ENCODE results near the gene ARHGEF19.
A peak's percentile ranks its signal among the peaks of the same experiment; 100 is the strongest.
"Not testable (repeated sequence)": the region's sequence is repeated elsewhere in the genome, so short reads cannot be mapped to it uniquely, and the experiment has no call there.

Gene ARHGEF19

DNA sequence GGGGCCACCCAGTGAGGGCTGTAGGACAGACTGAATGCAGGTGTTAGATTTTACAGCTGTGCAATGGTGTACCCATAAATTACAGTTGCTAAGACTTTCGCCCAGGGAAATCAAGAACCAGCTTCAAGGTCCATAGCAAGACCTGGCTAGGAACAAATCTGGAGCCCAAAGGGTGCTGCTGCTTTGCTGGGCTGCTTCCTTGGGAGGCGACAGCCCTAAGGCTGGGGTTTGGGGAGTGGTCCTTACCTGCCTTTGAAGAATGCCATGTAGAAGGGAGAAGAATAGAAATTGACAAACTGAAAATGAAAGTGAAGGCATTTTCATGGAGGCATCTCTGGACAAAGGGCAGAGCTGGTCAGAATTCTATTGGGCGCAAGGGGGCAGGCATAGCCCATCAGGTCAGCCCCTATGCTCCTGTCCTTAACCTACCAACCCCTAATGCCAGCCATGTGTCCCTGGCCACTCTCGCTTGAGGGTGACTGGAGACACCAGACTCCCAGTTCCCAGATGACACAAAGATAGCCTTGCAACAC lies 7.6 kb upstream of the ARHGEF19 start:
- no peak for DNase-seq (ENCODE audit: low read depth)

DNA sequence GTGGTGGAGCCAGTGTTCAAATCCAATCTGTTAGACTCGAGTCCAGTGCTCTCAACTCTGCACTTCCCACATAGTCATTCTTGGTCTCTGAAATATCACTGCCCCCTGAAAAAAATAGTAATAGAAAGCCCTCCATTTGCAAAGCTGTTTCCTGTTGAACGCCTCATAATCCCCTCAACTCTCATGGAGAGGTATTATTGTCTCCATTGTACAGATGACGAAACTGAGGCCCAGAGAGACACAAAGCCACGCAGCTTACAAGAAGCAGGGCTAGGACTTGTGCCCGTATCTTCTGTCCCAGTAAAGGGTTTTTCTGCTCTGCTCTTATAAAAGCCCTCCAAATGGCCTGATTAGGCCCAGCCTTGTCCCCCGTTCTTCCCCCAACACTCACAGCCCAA lies 6.2 kb upstream of the ARHGEF19 start:
- no peak for DNase-seq (ENCODE audit: low read depth)

DNA sequence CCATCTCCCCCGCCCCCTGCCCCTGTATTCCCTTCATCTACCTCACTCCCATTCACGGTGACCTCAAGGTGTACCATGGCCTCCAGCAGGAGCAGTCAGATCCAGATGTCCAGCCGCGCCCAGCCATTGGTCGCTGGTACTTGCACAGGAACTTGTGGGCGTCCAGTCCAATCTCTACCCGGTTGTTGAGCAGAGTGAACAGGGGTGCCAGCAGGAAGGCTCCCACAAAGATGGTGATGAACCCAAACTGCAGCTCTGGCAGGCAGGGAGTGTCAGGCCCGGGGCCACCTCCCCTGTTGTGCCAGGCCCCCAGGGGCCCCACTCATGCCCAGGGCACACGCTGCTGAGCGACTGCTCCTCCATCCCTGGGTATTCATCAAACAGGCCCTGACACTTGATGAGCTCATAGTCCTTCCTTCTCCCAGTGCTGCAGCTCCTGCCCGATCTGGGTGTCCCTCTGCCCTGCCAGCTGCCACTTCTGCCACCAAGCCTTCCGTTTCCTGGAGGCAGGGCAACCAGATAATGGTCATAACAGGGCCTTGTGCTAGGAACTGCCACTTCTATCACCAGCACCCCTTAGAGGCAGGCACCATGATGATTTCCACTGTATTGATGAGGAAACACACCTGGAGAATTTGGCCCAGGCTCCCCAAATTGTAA lies 5.7 kb upstream of the ARHGEF19 start:
- DNase-seq (ENCODE audit: low read depth): no peak

DNA sequence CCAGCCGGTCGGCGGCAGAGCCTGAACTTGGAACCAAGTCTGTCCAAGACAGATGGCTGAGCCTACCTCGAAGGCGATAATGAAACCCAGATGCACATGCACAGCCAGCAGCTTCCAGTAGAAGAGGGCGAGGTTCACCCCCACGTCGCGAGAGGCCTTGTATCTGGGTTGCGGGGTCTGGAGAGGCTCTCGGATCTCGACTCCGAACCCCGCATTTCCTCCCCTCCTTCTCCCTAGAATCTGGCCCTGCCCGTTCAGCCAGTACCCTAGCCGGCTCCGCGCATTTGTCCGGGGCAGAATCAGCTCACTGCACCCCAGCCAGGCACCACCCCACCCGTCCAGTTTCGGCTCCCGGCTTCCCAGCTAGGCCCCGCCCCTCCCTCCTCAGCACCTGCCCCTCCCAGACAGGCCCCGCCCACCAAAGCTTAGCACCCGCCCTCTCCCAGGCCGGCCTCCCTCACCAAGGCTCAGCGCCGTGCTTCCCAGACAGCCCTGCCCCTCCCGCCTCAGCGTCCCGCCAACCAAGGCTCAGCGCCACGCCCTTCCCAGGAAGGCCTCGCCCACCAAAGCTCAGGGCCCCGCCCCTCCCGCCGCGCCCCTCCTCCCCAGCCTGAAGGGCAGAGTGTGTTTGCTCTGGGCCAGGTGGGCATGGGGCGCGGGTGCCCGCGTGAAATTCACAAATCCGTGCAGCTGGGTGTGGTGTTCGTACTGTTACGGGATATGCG lies 4.8 kb upstream of the ARHGEF19 start:
- DNase-seq (ENCODE audit: low read depth): peak; percentile 66

DNA sequence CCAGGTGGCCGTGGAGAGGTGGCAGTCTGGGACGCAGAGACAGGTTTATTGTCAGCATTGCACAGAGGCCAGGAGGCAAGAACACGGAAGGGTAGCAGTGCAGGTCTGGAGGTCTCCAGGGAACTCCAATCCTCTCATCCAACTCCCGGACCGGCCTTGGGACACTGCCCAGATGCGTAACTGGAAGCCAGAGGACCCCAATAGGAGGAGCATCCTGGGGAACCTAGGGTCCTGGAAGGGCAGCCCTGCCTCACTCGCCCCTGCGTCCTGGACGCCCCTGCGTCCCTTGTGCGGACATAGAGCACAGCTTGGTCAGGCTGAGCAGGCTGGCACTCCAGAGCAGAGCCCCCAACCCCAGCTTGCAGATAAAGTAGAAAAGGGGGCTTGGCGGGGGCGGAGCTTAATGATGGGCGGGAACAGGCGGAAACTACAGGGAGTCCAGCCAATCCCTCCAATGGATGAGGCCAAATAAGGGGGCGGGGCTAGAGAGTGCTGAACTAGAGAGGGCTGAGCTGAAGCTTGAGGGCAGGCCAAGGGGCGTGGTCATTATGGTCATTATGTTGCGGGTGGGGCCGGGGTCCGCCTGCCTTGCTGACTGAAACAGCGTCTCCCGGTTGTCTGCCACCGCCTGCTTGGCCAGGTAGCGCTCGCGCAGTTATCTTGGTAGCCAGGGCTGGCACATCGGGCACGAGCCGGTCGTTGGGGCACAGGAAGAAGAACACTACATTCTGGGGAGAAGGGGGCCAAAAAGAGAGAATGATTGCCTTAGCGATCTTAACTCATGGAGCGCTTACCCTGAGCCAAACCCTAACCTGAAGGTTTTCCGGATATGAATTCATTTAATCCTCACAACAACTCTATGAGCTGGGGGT lies 3.7 kb upstream of the ARHGEF19 start:
- DNase-seq (ENCODE audit: low read depth): no peak

DNA sequence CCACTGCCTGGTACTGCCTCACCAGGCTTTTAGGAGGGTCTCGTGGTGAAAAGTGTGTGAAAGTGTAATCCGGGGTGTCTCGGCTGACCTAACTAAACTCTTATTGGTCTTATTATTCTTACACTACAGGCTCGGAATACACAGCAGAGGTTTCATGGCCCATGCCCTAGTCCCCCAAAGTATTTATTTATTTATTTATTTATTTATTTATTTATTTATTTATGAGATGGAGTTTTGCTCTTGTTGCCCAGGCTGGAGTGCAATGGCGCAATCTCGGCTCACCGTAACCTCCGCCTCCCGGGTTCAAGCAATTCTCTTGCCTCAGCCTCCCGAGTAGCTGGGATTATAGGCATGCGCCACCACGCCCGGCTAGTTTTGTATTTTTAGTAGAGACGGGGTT lies 2.8 kb upstream of the ARHGEF19 start:
- not testable (repeated sequence) for DNase-seq (ENCODE audit: low read depth)

DNA sequence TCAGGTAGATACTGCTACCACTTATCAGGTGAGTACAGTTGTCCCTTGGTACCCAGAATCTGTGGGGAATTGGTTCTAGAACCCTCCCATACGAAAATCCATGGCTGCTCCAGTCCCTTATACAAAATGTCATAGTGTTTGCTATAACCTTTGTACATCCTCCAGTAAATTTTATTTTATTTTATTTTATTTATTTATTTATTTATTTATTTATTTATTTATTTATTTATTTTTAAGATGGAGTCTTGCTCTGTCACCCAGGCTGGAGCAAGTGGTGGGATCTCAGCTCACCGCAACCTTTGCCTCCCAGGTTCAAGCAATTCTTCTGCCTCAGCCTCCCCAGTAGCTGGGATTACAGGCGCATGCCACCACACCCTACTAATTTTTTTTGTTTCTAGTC lies 1.1 kb upstream of the ARHGEF19 start:
- DNase-seq (ENCODE audit: low read depth): not testable (repeated sequence)

DNA sequence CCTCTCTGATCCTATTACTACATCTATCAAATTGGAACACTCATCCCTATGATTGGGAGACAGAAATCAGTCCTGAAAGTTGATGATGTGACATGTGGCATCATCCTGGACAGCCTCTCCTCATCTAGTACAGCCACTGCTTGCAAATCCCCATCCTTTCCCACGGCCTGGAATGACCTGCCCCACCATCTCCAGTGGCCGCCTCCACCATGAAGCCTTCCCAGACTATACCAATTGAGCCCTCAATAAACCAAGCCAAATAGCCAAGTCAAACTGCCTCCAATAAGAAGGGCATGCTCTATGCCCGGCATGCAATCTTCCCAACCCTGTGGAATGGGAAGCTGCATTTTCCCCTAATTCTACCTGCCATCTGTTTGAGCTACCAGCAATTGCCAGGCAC lies 561 bp upstream of the ARHGEF19 start:
- DNase-seq (ENCODE audit: low read depth): no peak

DNA sequence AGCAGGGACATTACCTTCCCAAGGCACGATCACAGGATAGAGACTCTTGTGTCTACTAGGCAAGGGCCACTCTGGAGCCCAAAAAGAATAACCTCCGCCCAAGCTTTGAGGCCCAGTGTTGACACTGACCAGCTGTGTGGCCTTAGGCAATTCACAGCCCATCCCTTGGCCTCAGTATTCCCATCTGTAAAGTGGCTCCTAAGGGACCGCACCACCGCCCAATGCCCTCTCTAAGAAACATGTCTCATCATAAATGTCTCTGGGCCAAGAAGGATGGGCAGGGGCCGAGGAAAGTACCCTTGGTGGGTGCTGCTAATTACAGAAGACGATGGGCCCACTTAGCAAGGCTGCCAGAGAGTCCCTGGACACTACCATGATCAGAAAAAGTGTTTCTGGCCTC lies 628 bp downstream of the ARHGEF19 start:
- DNase-seq (ENCODE audit: low read depth): no peak

DNA sequence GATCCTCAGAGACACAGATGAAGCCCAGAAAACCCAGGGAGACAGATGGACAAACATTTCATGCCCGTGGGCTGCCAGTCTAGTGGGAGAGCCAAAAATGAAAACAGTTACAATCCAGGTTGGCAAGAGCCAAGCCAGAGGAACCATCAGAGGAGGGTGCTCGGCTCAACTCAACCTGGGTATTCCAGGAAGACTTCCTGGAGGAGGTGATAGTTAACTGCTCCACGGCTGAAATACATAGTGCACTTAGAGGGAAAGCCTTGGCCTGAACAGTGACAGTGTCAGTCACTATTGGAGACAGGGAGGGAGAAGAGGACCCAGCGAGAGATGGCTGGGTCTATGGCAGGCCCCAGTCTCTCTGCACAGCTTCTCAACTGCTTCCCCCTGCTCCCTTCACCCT lies 1.9 kb downstream of the ARHGEF19 start:
- DNase-seq (ENCODE audit: low read depth): no peak

DNA sequence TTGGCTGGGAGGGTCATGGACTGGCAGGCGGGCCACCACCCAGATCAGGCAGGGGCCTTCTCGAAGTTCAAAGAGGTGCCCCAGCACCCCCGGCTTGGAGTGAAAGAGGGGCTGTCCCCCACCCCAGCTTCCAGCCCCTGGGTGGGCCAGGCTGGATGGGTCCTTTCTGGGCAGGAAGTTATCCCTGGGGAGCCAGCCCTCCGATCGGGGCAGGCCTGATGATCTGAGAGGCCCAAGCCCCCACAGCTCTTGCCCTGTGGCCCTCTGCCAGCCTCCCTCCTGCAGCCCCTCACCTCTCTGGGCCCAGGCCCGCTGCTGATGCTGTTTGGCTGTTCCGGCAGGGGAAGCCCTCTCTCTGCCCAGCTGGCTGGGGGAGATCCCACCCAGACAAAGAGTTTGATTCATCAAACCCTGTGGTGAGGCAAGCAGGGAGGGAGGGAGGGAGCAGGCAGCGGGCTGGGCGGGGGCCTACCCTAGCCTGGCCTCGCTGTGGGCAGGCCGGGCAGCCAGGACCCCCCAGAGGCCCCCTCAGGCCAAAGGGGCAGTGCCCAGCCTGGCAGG lies 2.5 kb downstream of the ARHGEF19 start:
- DNase-seq (ENCODE audit: low read depth): no peak

DNA sequence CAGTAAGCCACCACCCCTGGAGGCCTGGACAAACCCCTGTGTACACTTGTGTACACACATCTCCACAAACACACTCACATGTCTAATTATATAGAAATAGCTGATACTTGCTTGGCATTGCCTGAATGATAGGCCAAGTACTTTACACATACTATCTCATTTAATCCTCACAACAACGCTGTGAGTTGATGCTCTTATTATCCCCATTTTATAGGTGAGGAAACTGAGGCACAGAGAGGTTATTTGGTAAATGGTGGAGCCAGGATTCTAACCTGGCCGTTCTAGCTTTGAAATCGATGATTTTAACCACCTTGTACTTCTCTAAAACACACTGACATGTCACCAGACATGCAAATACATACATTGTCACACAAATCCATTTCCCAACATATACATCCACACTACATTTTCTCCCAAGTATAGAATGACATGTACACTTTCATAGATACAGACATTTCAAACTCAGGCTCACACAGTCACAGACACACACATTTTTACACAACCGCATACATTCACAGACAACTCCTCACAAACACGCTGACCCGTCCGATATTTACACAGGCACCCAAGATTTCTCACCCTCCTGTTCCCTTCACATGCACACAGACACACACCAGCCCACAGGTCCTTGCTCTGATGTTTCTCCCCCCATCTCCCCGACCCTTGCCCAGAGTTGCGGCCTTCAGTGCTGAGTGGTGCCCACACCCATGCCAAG lies 3.2 kb downstream of the ARHGEF19 start:
- no peak for DNase-seq (ENCODE audit: low read depth)

DNA sequence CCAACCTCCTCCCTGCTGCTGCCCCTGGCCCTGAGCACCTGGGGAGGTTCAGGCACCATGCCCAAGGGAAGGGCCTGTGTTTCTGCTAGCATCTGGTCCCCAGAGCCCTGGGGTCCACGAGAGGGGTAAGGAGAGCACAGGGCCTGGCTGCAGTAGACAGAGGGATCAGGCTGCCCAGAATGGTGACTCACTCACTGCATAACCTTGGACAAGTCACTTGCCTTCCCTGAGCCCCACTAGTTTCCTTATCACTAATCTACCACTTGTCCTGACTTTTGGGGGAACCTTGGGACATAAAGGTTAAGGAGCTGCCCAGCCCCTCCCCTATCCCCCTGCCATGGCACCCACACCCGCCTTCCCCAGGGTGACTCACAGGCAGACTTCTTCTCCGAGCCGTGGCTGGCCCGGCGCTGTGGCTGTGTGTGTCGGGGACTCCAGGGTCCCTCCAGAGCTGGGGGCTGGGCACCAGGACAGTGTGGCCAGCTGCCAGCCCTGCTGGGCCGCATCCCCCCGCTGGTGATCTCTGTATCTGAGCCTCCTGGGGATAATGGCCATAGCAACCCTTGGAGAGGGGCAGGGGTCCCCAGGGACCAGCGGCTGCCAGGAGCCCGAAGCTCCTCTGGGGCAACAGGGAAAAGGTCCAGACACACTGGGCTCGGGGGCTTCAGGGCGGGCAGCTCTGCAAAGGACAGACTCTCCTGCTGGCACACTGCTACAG lies 4.0 kb downstream of the ARHGEF19 start:
- no peak for DNase-seq (ENCODE audit: low read depth)

DNA sequence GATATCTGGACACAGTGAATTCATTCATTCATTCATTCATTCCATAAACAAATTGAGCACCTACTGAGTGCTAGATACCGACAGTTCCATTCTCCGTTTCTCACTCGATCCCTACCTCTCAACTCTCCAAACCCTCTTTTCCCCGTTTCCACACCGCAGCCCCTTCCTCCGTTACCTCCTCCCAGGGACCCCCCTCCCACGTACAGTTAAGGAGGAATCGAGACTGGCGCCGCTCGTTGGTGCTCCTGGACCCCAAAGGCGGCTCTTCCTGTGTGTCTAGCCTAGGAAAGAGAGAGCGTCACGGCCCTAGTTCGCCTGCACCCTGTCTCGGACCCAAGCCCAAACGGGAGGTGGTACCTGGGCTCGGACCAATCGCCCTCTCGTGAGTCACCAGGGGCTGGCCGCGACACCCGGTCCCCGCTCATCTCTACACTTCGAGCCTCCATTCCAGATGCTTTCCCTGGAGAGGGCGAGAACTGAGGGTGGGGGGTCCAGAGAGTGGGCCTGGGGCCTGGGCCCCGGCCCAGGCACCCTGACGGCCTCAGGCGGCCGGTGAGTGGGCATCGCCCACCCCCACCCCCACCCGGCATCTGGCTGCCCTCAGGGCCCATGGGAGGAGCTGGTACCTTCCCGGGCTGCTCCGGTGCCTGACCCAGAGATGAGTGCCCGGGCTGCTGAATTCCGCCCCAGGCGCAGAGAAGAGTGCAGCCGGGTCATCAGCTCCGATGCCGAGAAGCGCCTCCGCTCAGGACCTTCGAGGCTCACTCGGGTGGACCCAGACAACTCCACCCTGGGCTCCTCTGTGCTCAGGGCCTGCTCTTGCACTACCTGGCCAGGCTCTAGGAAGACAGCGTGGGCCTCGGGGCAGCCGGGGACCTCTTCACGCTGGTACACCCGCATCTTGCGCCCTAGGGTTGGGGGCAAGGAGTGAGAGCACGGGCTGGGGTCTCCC lies 4.9 kb downstream of the ARHGEF19 start:
- no peak for DNase-seq (ENCODE audit: low read depth)

DNA sequence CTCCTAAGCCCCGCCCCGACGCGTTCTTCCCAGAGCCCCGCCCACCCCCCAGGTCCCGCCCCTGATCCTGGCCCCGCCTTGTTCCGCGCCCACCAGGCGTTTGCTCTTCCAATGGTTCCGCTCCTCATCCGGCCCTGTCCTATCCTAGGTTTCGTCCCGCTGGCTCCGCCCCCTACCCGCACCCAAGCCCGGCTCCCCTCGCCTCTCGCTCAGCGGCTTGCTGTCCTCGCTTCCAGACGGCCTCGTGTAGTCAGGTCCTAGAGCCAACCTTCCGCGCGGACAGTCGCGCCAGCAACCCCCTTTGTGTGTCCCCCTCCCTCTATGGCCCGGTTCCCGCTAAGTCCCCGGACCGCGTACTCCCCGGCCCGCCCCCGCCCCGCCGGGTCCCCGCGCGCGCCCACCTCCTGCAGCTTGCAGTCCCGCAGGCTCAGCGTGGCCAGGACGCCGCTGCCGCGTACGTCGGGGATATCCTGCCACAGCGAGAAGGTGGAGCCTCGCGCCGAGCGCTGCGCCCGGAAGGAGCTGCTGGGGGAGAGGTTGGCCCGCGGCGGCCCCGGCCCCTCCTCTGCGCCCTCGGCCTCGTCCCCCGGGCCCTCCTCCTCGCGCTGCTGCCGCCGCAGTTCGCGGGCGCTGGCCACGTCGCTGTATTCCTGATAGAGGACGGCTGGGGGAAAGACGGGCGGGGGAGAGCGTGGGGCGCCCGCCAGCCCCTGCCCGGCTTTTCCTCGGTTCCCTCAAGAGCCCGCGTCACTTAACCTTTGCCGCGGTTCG lies 5.7 kb downstream of the ARHGEF19 start:
- peak; percentile 94 for DNase-seq (ENCODE audit: low read depth)

DNA sequence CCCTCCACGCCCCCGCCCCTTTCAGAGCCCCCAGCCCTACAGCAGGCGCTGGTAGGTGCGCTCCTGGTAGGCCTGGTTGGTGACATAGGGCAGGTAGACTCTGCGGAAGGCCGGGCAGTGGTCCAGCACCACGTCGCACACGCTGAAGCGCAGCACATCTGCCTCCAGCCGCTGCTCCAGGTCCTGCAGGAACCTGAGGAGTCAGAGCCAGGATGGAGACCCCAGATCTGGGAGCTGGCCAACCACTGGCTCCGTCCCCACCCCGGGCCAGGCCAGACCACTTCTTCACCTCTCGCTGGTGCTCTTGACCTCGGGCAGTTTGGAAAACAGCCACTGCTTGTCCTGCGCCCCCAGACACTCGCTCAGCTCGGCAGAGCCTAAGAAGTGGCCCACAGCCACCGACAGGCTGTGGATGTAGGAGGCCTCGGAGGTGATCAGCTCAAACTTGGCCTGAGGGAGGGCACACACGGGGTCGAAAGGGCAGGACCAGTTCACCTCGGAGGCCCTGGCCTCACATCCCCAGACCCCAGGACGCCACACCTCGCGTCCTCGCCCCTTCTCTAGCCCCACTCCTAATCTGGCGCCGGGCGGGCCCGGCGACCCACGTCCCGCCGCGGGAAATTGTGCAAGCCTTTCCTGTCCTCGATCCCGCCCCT lies 6.4 kb downstream of the ARHGEF19 start:
- DNase-seq (ENCODE audit: low read depth): no peak

DNA sequence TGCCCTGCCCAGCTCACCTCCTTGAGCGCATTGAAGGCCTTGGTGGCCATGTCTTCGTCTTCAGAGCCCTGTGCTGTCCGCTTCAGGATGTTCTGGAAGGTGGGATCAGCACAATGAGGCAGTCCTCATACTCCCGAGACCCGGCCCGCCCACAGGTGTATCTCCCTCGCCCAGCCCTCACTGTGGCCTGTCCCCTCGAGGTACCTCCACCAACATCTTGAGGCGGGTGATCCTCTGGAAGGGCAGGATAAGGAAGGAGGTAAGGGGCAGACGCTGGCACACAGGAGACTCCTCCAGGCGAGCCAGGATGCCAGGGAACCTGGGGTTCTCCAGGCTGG lies 7.1 kb downstream of the ARHGEF19 start:
- DNase-seq (ENCODE audit: low read depth): no peak

DNA sequence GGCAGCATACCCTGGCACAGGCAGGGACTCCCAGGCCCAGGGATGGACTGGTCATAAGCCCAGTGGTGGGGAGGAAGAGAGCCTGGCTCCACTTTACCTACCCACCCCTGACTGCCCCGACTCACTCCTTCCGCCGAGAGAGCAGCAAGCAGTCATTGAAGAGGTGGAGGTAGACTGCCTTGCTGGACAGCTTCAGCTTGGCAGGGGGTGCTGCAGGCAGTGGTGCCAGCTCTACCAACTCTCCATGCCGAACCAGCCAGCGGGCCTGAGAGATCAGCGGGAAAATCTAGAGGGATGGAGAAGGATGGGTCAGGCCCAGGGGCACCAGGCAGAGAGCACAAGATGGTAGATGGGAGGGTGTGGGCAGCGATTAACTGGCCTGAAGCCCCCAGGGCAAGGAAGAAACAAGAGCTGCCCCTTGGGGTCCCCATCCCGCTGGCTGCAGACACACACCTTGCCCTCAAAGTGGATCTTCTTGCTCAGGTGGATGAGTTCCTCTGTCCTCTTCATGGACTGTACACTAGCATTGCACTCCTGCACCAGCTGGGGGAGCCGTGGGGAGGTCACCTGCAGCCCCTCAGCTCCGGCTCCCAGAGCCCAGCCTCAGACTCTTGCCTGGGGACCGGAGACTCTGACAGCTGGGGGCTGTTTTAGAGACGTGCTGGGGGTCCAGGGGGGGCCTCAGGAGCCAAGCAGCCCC lies 7.7 kb downstream of the ARHGEF19 start:
- DNase-seq (ENCODE audit: low read depth): no peak
